ENCODE measurements around the gene FALEC. TPM values are rescaled to one million over a fixed set of nuclear protein-coding genes. Genes with fewer than 3 reads are reported as not detected.

The FALEC gene
- total RNA-seq, 1 experiment from 2014 or later, result 0.59 TPM

- Mint-ChIP-seq H3K4me1 (ENCODE audit: low read depth, unreplicated experiment) (peaks cover 11% of the 10 kb centered on the region), H3K27me3 (ENCODE audit: insufficient read depth, unreplicated experiment) (no peaks in the 10 kb centered on the region), H3K9me3 (ENCODE audit: unreplicated experiment) (no peaks in the 10 kb centered on the region), H3K4me3 (ENCODE audit: unreplicated experiment) (no peak overlapping the region), H3K27ac (ENCODE audit: unreplicated experiment) (no peak overlapping the region), H3K36me3 (ENCODE audit: insufficient read depth, unreplicated experiment) (peaks cover 65% of the 10 kb centered on the region)
- no peak for DNase-seq
- ChIA-PET POLR2A (no interaction called here), CTCF (no interaction called here)
- Histone ChIP-seq H3K4me1 (peaks cover under 1% of the 10 kb centered on the region; the same call in 1 of the 2 replicates), H3K36me3 (ENCODE audit: control insufficient read depth, insufficient read depth, low read length) (peaks cover 5% of the 10 kb centered on the region), H3K4me3 (ENCODE audit: low read depth, low read length) (no peak overlapping the region), H3K9me3 (no peaks in the 10 kb centered on the region), H3K27me3 (replicated peaks; ENCODE audit: control insufficient read depth, insufficient read depth, low read length) (no peaks in the 10 kb centered on the region)
- TF ChIP-seq CTCF (IDR thresholded peaks at IDR 0.05; ENCODE audit: insufficient read depth in 1 of 2, low read depth in 1 of 2, low read length in 1 of 2, severe bottlenecking in 1 of 2, unreplicated experiment in 1 of 2), result no peak
- BruUV-seq (replicated peaks), result no TSS peak
- intact Hi-C loops (cut with micrococcal nuclease; ENCODE audit: unreplicated experiment), result no loop called here
These were observed 42.9 kb upstream of the FALEC start for GRCh38 chr1:150472601-150473200.

- TF ChIP-seq CTCF (IDR thresholded peaks at IDR 0.05; ENCODE audit: insufficient read depth in 1 of 2, low read depth in 1 of 2, low read length in 1 of 2, severe bottlenecking in 1 of 2, unreplicated experiment in 1 of 2), result no peak
- Mint-ChIP-seq H3K9me3 (ENCODE audit: unreplicated experiment) (no peaks in the 10 kb centered on the region), H3K4me1 (ENCODE audit: low read depth, unreplicated experiment) (peaks cover 11% of the 10 kb centered on the region), H3K27ac (ENCODE audit: unreplicated experiment) (no peak overlapping the region), H3K27me3 (ENCODE audit: insufficient read depth, unreplicated experiment) (no peaks in the 10 kb centered on the region), H3K36me3 (ENCODE audit: insufficient read depth, unreplicated experiment) (peaks cover 57% of the 10 kb centered on the region), H3K4me3 (ENCODE audit: unreplicated experiment) (no peak overlapping the region)
- no TSS peak for BruUV-seq (replicated peaks)
- POLR2A ChIA-PET, result no interaction called here
- no peak for DNase-seq
- Histone ChIP-seq H3K36me3 (ENCODE audit: control insufficient read depth, insufficient read depth, low read length) (peaks cover 5% of the 10 kb centered on the region), H3K4me1 (peaks cover 5% of the 10 kb centered on the region; the same call in 1 of the 2 replicates), H3K9me3 (no peaks in the 10 kb centered on the region), H3K27me3 (replicated peaks; ENCODE audit: control insufficient read depth, insufficient read depth, low read length) (no peaks in the 10 kb centered on the region), H3K4me3 (ENCODE audit: low read depth, low read length) (no peak overlapping the region)
- CTCF ChIA-PET, result no interaction called here
- intact Hi-C loops (cut with micrococcal nuclease; ENCODE audit: unreplicated experiment), result no loop called here
These were observed 41.9 kb upstream of the FALEC start for GRCh38 chr1:150473659-150474058.

GRCh38 chr1:150474869-150475268 is 40.7 kb upstream of the FALEC start:
- peaks cover 5% of the 10 kb centered on the region for H3K36me3 ChIP-seq (ENCODE audit: control insufficient read depth, insufficient read depth, low read length)
- no peak overlapping the region for H3K4me3 ChIP-seq (ENCODE audit: low read depth, low read length)
- H3K27me3 Mint-ChIP-seq (ENCODE audit: insufficient read depth, unreplicated experiment), result no peaks in the 10 kb centered on the region
- POLR2A ChIA-PET, result no interaction called here
- TF ChIP-seq CTCF (IDR thresholded peaks at IDR 0.05; ENCODE audit: insufficient read depth in 1 of 2, low read depth in 1 of 2, low read length in 1 of 2, severe bottlenecking in 1 of 2, unreplicated experiment in 1 of 2), result no peak
- BruUV-seq (replicated peaks), result no TSS peak
- DNase-seq, result no peak
- no peak overlapping the region for H3K4me3 Mint-ChIP-seq (ENCODE audit: unreplicated experiment)
- peaks cover 14% of the 10 kb centered on the region for H3K4me1 ChIP-seq
- no peaks in the 10 kb centered on the region for H3K27me3 ChIP-seq (replicated peaks; ENCODE audit: control insufficient read depth, insufficient read depth, low read length)
- peaks cover 16% of the 10 kb centered on the region for H3K4me1 Mint-ChIP-seq (ENCODE audit: low read depth, unreplicated experiment)
- H3K36me3 Mint-ChIP-seq (ENCODE audit: insufficient read depth, unreplicated experiment), result peaks cover 62% of the 10 kb centered on the region
- intact Hi-C loops (cut with micrococcal nuclease; ENCODE audit: unreplicated experiment), result no loop called here
- no peak overlapping the region for H3K27ac Mint-ChIP-seq (ENCODE audit: unreplicated experiment)
- no peaks in the 10 kb centered on the region for H3K9me3 Mint-ChIP-seq (ENCODE audit: unreplicated experiment)
- CTCF ChIA-PET, result no interaction called here
- no peaks in the 10 kb centered on the region for H3K9me3 ChIP-seq

All from Caco-2 (cell line).